T-helper 2 cell treated with Interferon-gamma antibody and Interleukin-4, amounts not matched to agents 5 μg/mL and 100 μg/mL, for 36 hours (primary cell): ENCODE results near the gene GNPNAT1.

Experiments
- DNase-seq: peaks from one replicate; pipeline ENCODE4 v3.0.0; 2021; ENCODE audit warnings: low spot score
- H3K27ac Mint-ChIP-seq: one replicate; pipeline ENCODE4 v1.8.0; 2021; ENCODE audit warnings: mild to moderate bottlenecking, mixed read lengths
- H3K27me3 Mint-ChIP-seq: one replicate; pipeline ENCODE4 v1.8.0; 2021; ENCODE audit warnings: low read depth, mixed read lengths
- H3K36me3 Mint-ChIP-seq: one replicate; pipeline ENCODE4 v1.8.0; 2021; ENCODE audit warnings: low read depth, mixed read lengths
- H3K4me1 Mint-ChIP-seq: one replicate; pipeline ENCODE4 v1.8.0; 2021; ENCODE audit warnings: low read depth, mixed read lengths
- H3K4me3 Mint-ChIP-seq: one replicate; pipeline ENCODE4 v1.8.0; 2022; ENCODE audit warnings: mild to moderate bottlenecking, moderate library complexity, mixed read lengths
- H3K9me3 Mint-ChIP-seq: one replicate; pipeline ENCODE4 v1.8.0; 2021; ENCODE audit warnings: mixed read lengths

The GNPNAT1 gene

GRCh38 chr14:52802597-52802996 is 11.2 kb upstream of the GNPNAT1 start:
- no peak overlapping the region for H3K27ac Mint-ChIP-seq
- no peaks in the 10 kb centered on the region for H3K36me3 Mint-ChIP-seq
- no peak overlapping the region for H3K4me3 Mint-ChIP-seq
- peaks cover 8% of the 10 kb centered on the region for H3K4me1 Mint-ChIP-seq
- no peak for DNase-seq
- H3K9me3 Mint-ChIP-seq, result peaks cover 2% of the 10 kb centered on the region
- peaks cover 17% of the 10 kb centered on the region for H3K27me3 Mint-ChIP-seq

GRCh38 chr14:52801014-52801712 is 9.8 kb upstream of the GNPNAT1 start:
- Mint-ChIP-seq H3K4me3 (no peak overlapping the region), H3K27me3 (peaks cover 17% of the 10 kb centered on the region), H3K9me3 (peaks cover 6% of the 10 kb centered on the region), H3K4me1 (peaks cover 10% of the 10 kb centered on the region), H3K36me3 (no peaks in the 10 kb centered on the region), H3K27ac (no peak overlapping the region)
- no peak for DNase-seq

- DNase-seq, result no peak
- H3K27ac Mint-ChIP-seq, result no peak overlapping the region
- no peak overlapping the region for H3K4me3 Mint-ChIP-seq
- no peaks in the 10 kb centered on the region for H3K36me3 Mint-ChIP-seq
- peaks cover 17% of the 10 kb centered on the region for H3K27me3 Mint-ChIP-seq
- H3K9me3 Mint-ChIP-seq, result peaks cover 6% of the 10 kb centered on the region
- H3K4me1 Mint-ChIP-seq, result peaks cover 10% of the 10 kb centered on the region
Observed at GRCh38 chr14:52798826-52799225, 7.4 kb upstream of the GNPNAT1 start.

GRCh38 chr14:52797653-52798052 is 6.2 kb upstream of the GNPNAT1 start:
- Mint-ChIP-seq H3K4me1 (peaks cover 10% of the 10 kb centered on the region), H3K27ac (peak overlapping the region; percentile 52), H3K9me3 (peaks cover 6% of the 10 kb centered on the region), H3K36me3 (no peaks in the 10 kb centered on the region), H3K4me3 (no peak overlapping the region), H3K27me3 (peaks cover 12% of the 10 kb centered on the region)
- DNase-seq, result no peak

GRCh38 chr14:52793061-52793460 is 1.7 kb upstream of the GNPNAT1 start:
- H3K27ac Mint-ChIP-seq, result no peak overlapping the region
- H3K4me1 Mint-ChIP-seq, result peaks cover 31% of the 10 kb centered on the region
- H3K36me3 Mint-ChIP-seq, result peaks cover 4% of the 10 kb centered on the region
- peaks cover 6% of the 10 kb centered on the region for H3K9me3 Mint-ChIP-seq
- H3K4me3 Mint-ChIP-seq, result no peak overlapping the region
- DNase-seq, result no peak
- no peaks in the 10 kb centered on the region for H3K27me3 Mint-ChIP-seq

GRCh38 chr14:52792097-52792415 is 649 bp upstream of the GNPNAT1 start:
- H3K27me3 Mint-ChIP-seq, result no peaks in the 10 kb centered on the region
- H3K4me1 Mint-ChIP-seq, result peaks cover 26% of the 10 kb centered on the region
- peaks cover 8% of the 10 kb centered on the region for H3K36me3 Mint-ChIP-seq
- H3K4me3 Mint-ChIP-seq, result peak overlapping the region; percentile 83
- no peak for DNase-seq
- no peaks in the 10 kb centered on the region for H3K9me3 Mint-ChIP-seq
- peak overlapping the region; percentile 82 for H3K27ac Mint-ChIP-seq

- Mint-ChIP-seq H3K4me3 (peak overlapping the region; percentile 92), H3K27ac (peak overlapping the region; percentile 79), H3K9me3 (no peaks in the 10 kb centered on the region), H3K36me3 (peaks cover 8% of the 10 kb centered on the region), H3K4me1 (peaks cover 26% of the 10 kb centered on the region), H3K27me3 (no peaks in the 10 kb centered on the region)
- no peak for DNase-seq
Observed at GRCh38 chr14:52790756-52791222, 618 bp downstream of the GNPNAT1 start.

- Mint-ChIP-seq H3K4me1 (peaks cover 26% of the 10 kb centered on the region), H3K27ac (peak overlapping the region; percentile 79), H3K4me3 (peak overlapping the region; percentile 92)
Observed at GRCh38 chr14:52790011-52790755, 1.2 kb downstream of the GNPNAT1 start.

GRCh38 chr14:52789118-52789517 is 2.3 kb downstream of the GNPNAT1 start:
- H3K4me3 Mint-ChIP-seq, result peak overlapping the region; percentile 34
- DNase-seq, result no peak
- no peak overlapping the region for H3K27ac Mint-ChIP-seq
- no peaks in the 10 kb centered on the region for H3K9me3 Mint-ChIP-seq
- H3K4me1 Mint-ChIP-seq, result peaks cover 26% of the 10 kb centered on the region
- no peaks in the 10 kb centered on the region for H3K27me3 Mint-ChIP-seq
- peaks cover 8% of the 10 kb centered on the region for H3K36me3 Mint-ChIP-seq

More at GRCh38 chr14:52790011-52790755, 1.2 kb downstream of the GNPNAT1 start:
- Mint-ChIP-seq H3K9me3 (no peaks in the 10 kb centered on the region), H3K36me3 (peaks cover 8% of the 10 kb centered on the region), H3K27me3 (no peaks in the 10 kb centered on the region)
- no peak for DNase-seq

GRCh38 chr14:52786887-52787286 is 4.5 kb downstream of the GNPNAT1 start:
- Mint-ChIP-seq H3K4me3 (no peak overlapping the region), H3K9me3 (no peaks in the 10 kb centered on the region), H3K27ac (no peak overlapping the region), H3K4me1 (peaks cover 21% of the 10 kb centered on the region), H3K27me3 (no peaks in the 10 kb centered on the region), H3K36me3 (peaks cover 7% of the 10 kb centered on the region)
- DNase-seq, result no peak

- no peak for DNase-seq
- Mint-ChIP-seq H3K27ac (no peak overlapping the region), H3K4me1 (peaks cover 1% of the 10 kb centered on the region), H3K36me3 (peaks cover 4% of the 10 kb centered on the region), H3K4me3 (no peak overlapping the region), H3K27me3 (no peaks in the 10 kb centered on the region), H3K9me3 (no peaks in the 10 kb centered on the region)
Observed at GRCh38 chr14:52783206-52783605, 8.2 kb downstream of the GNPNAT1 start.

GRCh38 chr14:52781629-52782028 is 9.8 kb downstream of the GNPNAT1 start:
- Mint-ChIP-seq H3K4me3 (no peak overlapping the region), H3K27ac (no peak overlapping the region), H3K27me3 (no peaks in the 10 kb centered on the region), H3K4me1 (no peaks in the 10 kb centered on the region), H3K9me3 (no peaks in the 10 kb centered on the region), H3K36me3 (peaks cover 4% of the 10 kb centered on the region)
- no peak for DNase-seq

- Mint-ChIP-seq H3K4me1 (no peaks in the 10 kb centered on the region), H3K4me3 (no peak overlapping the region), H3K27ac (no peak overlapping the region), H3K9me3 (no peaks in the 10 kb centered on the region), H3K36me3 (peaks cover 4% of the 10 kb centered on the region), H3K27me3 (no peaks in the 10 kb centered on the region)
- no peak for DNase-seq
Observed at GRCh38 chr14:52780893-52781292, 10.5 kb downstream of the GNPNAT1 start.

GRCh38 chr14:52778702-52779101 is 12.7 kb downstream of the GNPNAT1 start:
- no peak for DNase-seq
- H3K4me1 Mint-ChIP-seq, result peaks cover 7% of the 10 kb centered on the region
- peaks cover 15% of the 10 kb centered on the region for H3K36me3 Mint-ChIP-seq
- H3K9me3 Mint-ChIP-seq, result no peaks in the 10 kb centered on the region
- H3K27me3 Mint-ChIP-seq, result no peaks in the 10 kb centered on the region
- no peak overlapping the region for H3K4me3 Mint-ChIP-seq
- no peak overlapping the region for H3K27ac Mint-ChIP-seq
